HUES48 (cell line): ENCODE data around the gene HTRA3.

ENCODE experiments used
- H3K27ac ChIP-seq: one replicate; pipeline ENCODE4 v1.7.0; 2013; ENCODE audit warnings: low read depth, low read length, inconsistent platforms
- H3K27me3 ChIP-seq: 2 replicates; pipeline ENCODE4 v1.6.1; 2013; ENCODE audit warnings: mild to moderate bottlenecking, low read length; ENCODE audit not compliant: control insufficient read depth, insufficient read depth
- H3K36me3 ChIP-seq: 2 replicates; pipeline ENCODE4 v1.6.1; 2013; ENCODE audit warnings: low read length; ENCODE audit not compliant: control insufficient read depth, insufficient read depth
- H3K4me1 ChIP-seq: 2 replicates; pipeline ENCODE4 v1.6.1; 2013; ENCODE audit warnings: mild to moderate bottlenecking, low read length; ENCODE audit not compliant: control insufficient read depth, insufficient read depth
- H3K4me3 ChIP-seq: 2 replicates; pipeline ENCODE4 v1.5.1; 2013; ENCODE audit warnings: mild to moderate bottlenecking, low read depth, low read length
- H3K9ac ChIP-seq: 2 replicates; pipeline ENCODE4 v1.6.1; 2013; ENCODE audit warnings: mild to moderate bottlenecking, low read depth, low read length, moderate library complexity
- H3K9me3 ChIP-seq: 2 replicates; pipeline ENCODE4 v1.6.1; 2013; ENCODE audit warnings: low read length; ENCODE audit not compliant: control insufficient read depth, insufficient read depth

The HTRA3 gene

DNA sequence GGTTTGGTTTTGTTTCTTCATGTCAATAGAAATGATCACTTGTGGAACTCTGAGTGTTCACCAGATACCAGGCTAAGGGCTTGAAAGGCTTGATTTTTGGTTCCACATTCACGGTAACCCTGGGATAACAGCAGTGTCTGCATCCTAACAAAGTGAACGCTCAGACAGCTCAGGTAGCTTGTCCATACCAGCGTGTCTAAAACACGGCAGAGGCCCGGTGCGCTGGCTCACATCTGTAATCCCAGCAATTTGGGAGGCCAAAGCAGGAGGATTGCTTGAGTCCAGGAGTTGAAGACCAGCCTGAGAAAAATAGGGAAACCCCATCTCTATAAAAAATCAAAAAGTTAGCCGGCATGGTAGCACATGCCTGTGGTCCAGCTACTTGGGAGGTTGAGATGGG is 49.0 kb downstream of the HTRA3 start:
- no peaks in the 10 kb centered on the region for H3K36me3 ChIP-seq

DNA sequence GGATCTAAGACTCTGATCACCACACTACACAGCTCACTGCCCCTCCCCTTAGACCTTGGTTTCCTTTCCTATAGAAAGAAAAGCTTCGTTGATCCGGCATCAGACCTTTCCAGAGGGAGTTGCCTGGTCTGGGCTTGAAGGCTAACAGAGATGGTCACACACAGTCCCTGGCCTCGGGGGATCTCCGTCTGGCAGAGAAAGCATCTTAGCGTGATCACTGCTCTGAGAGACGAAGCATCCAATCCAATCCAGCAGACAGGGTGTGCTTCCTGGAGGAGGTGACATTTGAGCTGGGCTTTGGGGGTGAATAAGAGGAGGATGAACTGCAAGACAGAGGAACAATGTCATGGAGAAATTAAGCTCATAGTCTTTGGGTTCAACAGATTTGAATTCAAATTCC is 49.5 kb downstream of the HTRA3 start:
- Histone ChIP-seq H3K4me3 (no peak overlapping the region), H3K27ac (no peak overlapping the region), H3K27me3 (no peaks in the 10 kb centered on the region), H3K4me1 (peaks cover 18% of the 10 kb centered on the region), H3K9me3 (no peaks in the 10 kb centered on the region), H3K36me3 (no peaks in the 10 kb centered on the region), H3K9ac (no peak overlapping the region)

More for the DNA sequence above, 49.0 kb downstream of the HTRA3 start:
- Histone ChIP-seq H3K27me3 (no peaks in the 10 kb centered on the region), H3K9me3 (no peaks in the 10 kb centered on the region), H3K27ac (no peak overlapping the region), H3K4me3 (no peak overlapping the region), H3K4me1 (peaks cover 18% of the 10 kb centered on the region), H3K9ac (no peak overlapping the region)

- Histone ChIP-seq H3K9ac (no peak overlapping the region), H3K27me3 (no peaks in the 10 kb centered on the region), H3K36me3 (no peaks in the 10 kb centered on the region), H3K4me1 (peaks cover 17% of the 10 kb centered on the region), H3K4me3 (no peak overlapping the region), H3K9me3 (no peaks in the 10 kb centered on the region), H3K27ac (no peak overlapping the region)
Measured at GRCh38 chr4:8319731-8320385, 50.3 kb downstream of the HTRA3 start.

- Histone ChIP-seq H3K9me3 (no peaks in the 10 kb centered on the region), H3K27ac (no peak overlapping the region), H3K9ac (no peak overlapping the region), H3K4me1 (peaks cover 12% of the 10 kb centered on the region), H3K36me3 (no peaks in the 10 kb centered on the region), H3K27me3 (no peaks in the 10 kb centered on the region), H3K4me3 (no peak overlapping the region)
Measured at GRCh38 chr4:8320386-8320750, 50.8 kb downstream of the HTRA3 start.

- Histone ChIP-seq H3K4me3 (no peak overlapping the region), H3K9ac (no peak overlapping the region), H3K36me3 (no peaks in the 10 kb centered on the region), H3K27ac (no peak overlapping the region), H3K9me3 (no peaks in the 10 kb centered on the region), H3K4me1 (peaks cover 4% of the 10 kb centered on the region), H3K27me3 (no peaks in the 10 kb centered on the region)
Measured at GRCh38 chr4:8321220-8321619, 51.7 kb downstream of the HTRA3 start.

DNA sequence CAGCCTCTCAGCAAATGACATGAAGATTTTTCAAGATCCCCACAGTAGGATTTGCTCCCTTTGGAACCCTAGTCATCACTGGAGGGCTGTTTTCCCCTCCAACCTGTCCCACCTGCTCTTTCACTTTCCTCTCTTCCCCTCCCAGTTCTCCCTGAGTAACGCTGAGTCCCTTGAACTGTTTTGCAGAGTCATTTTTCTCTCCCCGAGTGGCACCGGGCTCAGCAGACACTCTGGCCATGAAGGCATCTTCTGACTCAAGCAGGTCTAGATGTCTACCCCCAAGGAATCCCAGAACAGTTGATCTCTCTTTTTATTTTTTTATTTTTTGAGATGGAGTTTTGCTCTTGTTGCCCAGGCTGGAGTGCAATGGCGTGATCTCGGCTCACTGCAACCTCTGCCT is 52.2 kb downstream of the HTRA3 start:
- no peak overlapping the region for H3K27ac ChIP-seq
- H3K36me3 ChIP-seq = no peaks in the 10 kb centered on the region
- H3K27me3 ChIP-seq = no peaks in the 10 kb centered on the region

GRCh38 chr4:8322794-8323704 is 53.5 kb downstream of the HTRA3 start:
- Histone ChIP-seq H3K27me3 (no peaks in the 10 kb centered on the region), H3K27ac (no peak overlapping the region), H3K4me3 (no peak overlapping the region), H3K9ac (no peak overlapping the region), H3K4me1 (no peaks in the 10 kb centered on the region), H3K9me3 (no peaks in the 10 kb centered on the region), H3K36me3 (no peaks in the 10 kb centered on the region)

More for the DNA sequence above, 52.2 kb downstream of the HTRA3 start:
- Histone ChIP-seq H3K9ac (no peak overlapping the region), H3K4me3 (no peak overlapping the region), H3K9me3 (no peaks in the 10 kb centered on the region), H3K4me1 (peaks cover under 1% of the 10 kb centered on the region; the same call in 1 of the 2 replicates)

DNA sequence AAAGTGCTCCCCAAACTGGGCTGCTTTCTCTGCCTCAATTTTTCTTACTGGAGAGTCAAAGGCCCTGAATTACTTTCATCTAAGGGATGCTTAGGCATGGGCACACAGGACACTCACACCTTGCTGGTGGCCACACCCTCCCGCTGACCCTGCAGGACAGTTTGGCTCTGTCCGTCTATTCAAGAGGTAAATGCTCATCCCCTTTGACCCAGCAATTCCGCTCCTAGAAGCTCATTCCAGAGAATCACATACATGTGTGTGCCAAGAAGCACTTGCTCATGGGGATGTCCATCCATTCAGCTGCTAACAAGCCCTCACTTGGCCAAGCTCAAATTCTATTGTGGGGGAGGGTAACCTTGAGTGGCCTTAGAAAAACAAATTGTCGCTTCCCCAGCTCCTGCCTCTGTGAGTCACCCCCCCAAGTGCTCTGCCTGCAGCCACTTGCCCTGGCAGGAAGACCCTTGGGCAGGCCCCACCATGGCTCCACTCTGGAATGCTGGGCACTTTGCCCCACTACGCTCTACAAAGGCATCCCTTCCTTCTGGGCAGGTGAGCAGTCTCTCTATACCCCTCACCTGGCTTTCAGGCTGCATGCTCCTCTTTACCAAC is 54.5 kb downstream of the HTRA3 start:
- H3K4me1 ChIP-seq = no peaks in the 10 kb centered on the region
- no peak overlapping the region for H3K4me3 ChIP-seq
- H3K27ac ChIP-seq = no peak overlapping the region
- H3K27me3 ChIP-seq = no peaks in the 10 kb centered on the region
- no peaks in the 10 kb centered on the region for H3K36me3 ChIP-seq
- no peak overlapping the region for H3K9ac ChIP-seq
- H3K9me3 ChIP-seq = no peaks in the 10 kb centered on the region

- H3K4me3 ChIP-seq = no peak overlapping the region
- H3K36me3 ChIP-seq = no peaks in the 10 kb centered on the region
- no peak overlapping the region for H3K27ac ChIP-seq
- H3K9me3 ChIP-seq = no peaks in the 10 kb centered on the region
- H3K27me3 ChIP-seq = no peaks in the 10 kb centered on the region
- H3K4me1 ChIP-seq = no peaks in the 10 kb centered on the region
- no peak overlapping the region for H3K9ac ChIP-seq
Measured at GRCh38 chr4:8324640-8325239, 55.2 kb downstream of the HTRA3 start.

GRCh38 chr4:8325291-8325973 is 55.9 kb downstream of the HTRA3 start:
- no peaks in the 10 kb centered on the region for H3K36me3 ChIP-seq
- no peaks in the 10 kb centered on the region for H3K27me3 ChIP-seq
- H3K4me1 ChIP-seq = no peaks in the 10 kb centered on the region
- H3K4me3 ChIP-seq = no peak overlapping the region
- no peaks in the 10 kb centered on the region for H3K9me3 ChIP-seq
- no peak overlapping the region for H3K27ac ChIP-seq
- no peak overlapping the region for H3K9ac ChIP-seq
